Right atrium auricular region (tissue), 2 donors: ENCODE measurements around the gene MAP2K2. TPM values are rescaled to one million over a fixed set of nuclear protein-coding genes. Genes with fewer than 3 reads are reported as not detected.

ENCODE experiments used
- DNase-seq: peaks from one replicate; pipeline ENCODE4 v3.0.0-alpha.2; 2019; ENCODE audit warnings: low spot score
- H3K27ac ChIP-seq, 2 donors: fragments of 200-600 bp; sonication (generic); 1 replicate in 1 of 2; 2 replicates in 1 of 2; pipeline ENCODE4 v1.5.1; 2016 to 2019
- H3K27me3 ChIP-seq, 2 donors: fragments of 200-600 bp; sonication (generic); one replicate each; pipeline versions ENCODE4 v1.5.1 to v1.6.0; 2017 to 2019
- H3K36me3 ChIP-seq: fragments of 200-600 bp; sonication (generic); one replicate; pipeline ENCODE4 v1.5.1; 2016
- H3K4me1 ChIP-seq, 2 donors: fragments of 200-600 bp; sonication (generic); one replicate each; pipeline versions ENCODE4 v1.5.1 to v1.6.0; 2017 to 2019
- H3K4me3 ChIP-seq, 2 donors: fragments of 200-600 bp; sonication (generic); 1 replicate in 1 of 2; 2 replicates in 1 of 2; pipeline ENCODE4 v1.5.1; 2017 to 2019; ENCODE audit warnings: mild to moderate bottlenecking in 1 of 2, moderate library complexity in 1 of 2
- H3K9me3 ChIP-seq, 2 donors: fragments of 200-600 bp; sonication (generic); one replicate each; pipeline ENCODE4 v1.5.1; 2019
- total RNA-seq, 2 donors: library from RNA; depleted of rRNA; stranded (reverse); fragments of >200 nt; gene quantifications; one replicate each; pipeline ENCODE4 v1.1.0, GENCODE V29; 2016
- TF ChIP-seq, protein P1 (sequence below), 2 donors: fragments of 200-600 bp; sonication (generic); IDR thresholded peaks; one replicate each; pipeline ENCODE4 v1.5.1; 2019; ENCODE audit warnings: antibody characterized with exemption in 2 of 2

The MAP2K2 gene
- total RNA-seq, 2 donors from 2014 or later, result 82.2 to 97.4 TPM

DNA sequence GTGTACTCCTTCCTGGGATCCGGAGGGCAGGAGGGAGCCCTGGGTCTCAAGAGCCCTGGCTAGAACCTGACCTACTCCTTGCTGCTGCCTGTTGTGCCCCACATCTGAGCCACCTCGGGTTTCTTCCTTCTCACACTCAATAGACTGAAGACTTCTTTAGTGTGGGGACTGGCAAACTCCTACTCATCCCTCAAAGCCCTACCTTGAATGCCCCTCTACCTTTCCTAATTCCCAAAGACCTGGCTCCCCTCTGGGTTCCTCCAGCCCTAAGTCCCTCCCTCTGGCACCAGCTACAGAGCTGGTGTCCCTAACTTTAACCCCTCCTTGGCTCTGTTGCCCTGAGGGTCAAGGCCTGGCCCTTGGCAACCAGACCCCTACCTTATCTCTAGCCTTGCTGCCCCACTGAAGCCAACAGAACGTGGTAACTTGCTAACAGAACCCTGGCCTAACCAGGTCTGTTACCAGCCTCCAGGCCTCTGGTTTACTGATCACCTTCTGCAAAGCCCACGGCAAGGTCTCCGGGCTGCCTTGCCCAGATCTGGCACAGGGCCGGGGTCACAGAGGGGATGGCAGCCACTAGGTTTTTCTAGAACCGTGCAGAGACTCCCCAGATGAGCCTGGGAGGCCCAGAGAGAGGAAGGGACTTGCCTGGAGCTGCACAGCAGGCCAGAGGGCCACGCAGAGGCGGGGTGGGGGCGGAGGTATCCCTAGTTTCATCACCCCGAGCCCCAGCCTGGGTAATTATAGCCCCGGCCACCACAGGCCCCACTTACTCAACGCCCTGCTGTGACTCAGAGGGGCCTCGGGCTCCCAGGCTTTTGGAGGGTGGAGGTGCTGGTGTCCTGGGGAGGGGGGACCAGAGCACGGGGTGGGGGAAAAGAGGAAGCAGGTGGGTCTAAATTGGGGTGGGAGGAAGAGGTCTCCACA is 72.5 kb downstream of the MAP2K2 start:
- Histone ChIP-seq H3K4me3 (no peak overlapping the region), H3K36me3 (peaks cover 62% of the 10 kb centered on the region), H3K27ac (peak overlapping the region; percentile 68 to 69), H3K9me3 (no peaks in the 10 kb centered on the region), H3K4me1 (peaks cover 0 to 42% of the 10 kb centered on the region in 2 donors), H3K27me3 (no peaks in the 10 kb centered on the region)
- TF ChIP-seq, protein P1, sequence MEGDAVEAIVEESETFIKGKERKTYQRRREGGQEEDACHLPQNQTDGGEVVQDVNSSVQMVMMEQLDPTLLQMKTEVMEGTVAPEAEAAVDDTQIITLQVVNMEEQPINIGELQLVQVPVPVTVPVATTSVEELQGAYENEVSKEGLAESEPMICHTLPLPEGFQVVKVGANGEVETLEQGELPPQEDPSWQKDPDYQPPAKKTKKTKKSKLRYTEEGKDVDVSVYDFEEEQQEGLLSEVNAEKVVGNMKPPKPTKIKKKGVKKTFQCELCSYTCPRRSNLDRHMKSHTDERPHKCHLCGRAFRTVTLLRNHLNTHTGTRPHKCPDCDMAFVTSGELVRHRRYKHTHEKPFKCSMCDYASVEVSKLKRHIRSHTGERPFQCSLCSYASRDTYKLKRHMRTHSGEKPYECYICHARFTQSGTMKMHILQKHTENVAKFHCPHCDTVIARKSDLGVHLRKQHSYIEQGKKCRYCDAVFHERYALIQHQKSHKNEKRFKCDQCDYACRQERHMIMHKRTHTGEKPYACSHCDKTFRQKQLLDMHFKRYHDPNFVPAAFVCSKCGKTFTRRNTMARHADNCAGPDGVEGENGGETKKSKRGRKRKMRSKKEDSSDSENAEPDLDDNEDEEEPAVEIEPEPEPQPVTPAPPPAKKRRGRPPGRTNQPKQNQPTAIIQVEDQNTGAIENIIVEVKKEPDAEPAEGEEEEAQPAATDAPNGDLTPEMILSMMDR (IDR thresholded peaks at IDR 0.05), result no peak
- no peak for DNase-seq

- no peak for DNase-seq
- H3K27ac ChIP-seq, result peak overlapping the region; percentile 31 to 58
- peaks cover 62% of the 10 kb centered on the region for H3K36me3 ChIP-seq
- TF ChIP-seq, protein P1 (IDR thresholded peaks at IDR 0.05), result no peak
- H3K27me3 ChIP-seq, result no peaks in the 10 kb centered on the region
- no peaks in the 10 kb centered on the region for H3K9me3 ChIP-seq
- no peak overlapping the region for H3K4me3 ChIP-seq
- H3K4me1 ChIP-seq, result peaks cover 0 to 51% of the 10 kb centered on the region in 2 donors
Observed at GRCh38 chr19:4049432-4049831, 74.5 kb downstream of the MAP2K2 start.

GRCh38 chr19:4046946-4047683 is 76.8 kb downstream of the MAP2K2 start:
- Histone ChIP-seq H3K4me1 (peaks cover 0 to 42% of the 10 kb centered on the region in 2 donors), H3K27ac (no peak overlapping the region), H3K4me3 (no peak overlapping the region), H3K36me3 (peaks cover 39% of the 10 kb centered on the region), H3K9me3 (no peaks in the 10 kb centered on the region), H3K27me3 (no peaks in the 10 kb centered on the region)
- TF ChIP-seq, protein P1 (IDR thresholded peaks at IDR 0.05), result no peak
- no peak for DNase-seq

GRCh38 chr19:4046362-4046691 is 77.6 kb downstream of the MAP2K2 start:
- Histone ChIP-seq H3K27me3 (no peaks in the 10 kb centered on the region), H3K9me3 (no peaks in the 10 kb centered on the region), H3K27ac (no peak overlapping the region), H3K36me3 (peaks cover 34% of the 10 kb centered on the region), H3K4me1 (peaks cover 0 to 35% of the 10 kb centered on the region in 2 donors), H3K4me3 (no peak overlapping the region)
- TF ChIP-seq, protein P1 (IDR thresholded peaks at IDR 0.05), result no peak
- no peak for DNase-seq

GRCh38 chr19:4045597-4046361 is 78.1 kb downstream of the MAP2K2 start:
- no peaks in the 10 kb centered on the region for H3K27me3 ChIP-seq
- H3K36me3 ChIP-seq, result peaks cover 33% of the 10 kb centered on the region
- TF ChIP-seq, protein P1 (IDR thresholded peaks at IDR 0.05), result no peak
- H3K4me1 ChIP-seq, result peaks cover 0 to 34% of the 10 kb centered on the region in 2 donors
- H3K27ac ChIP-seq, result no peak overlapping the region
- no peak overlapping the region for H3K4me3 ChIP-seq
- DNase-seq, result no peak
- no peaks in the 10 kb centered on the region for H3K9me3 ChIP-seq
